ENCODE results near the gene CHST4. TPM values are rescaled to one million over a fixed set of nuclear protein-coding genes. Genes with fewer than 3 reads are reported as not detected.

Gene CHST4
- total RNA-seq, 1 donor from 2014 or later, result under 0.01 TPM

GRCh38 chr16:71585318-71585703 is 59.1 kb downstream of the CHST4 start:
- Histone ChIP-seq H3K4me3 (ENCODE audit: low read depth, low read length) (no peak overlapping the region), H3K36me3 (ENCODE audit: control insufficient read depth, insufficient read depth, low read length) (no peaks in the 10 kb centered on the region), H3K27me3 (ENCODE audit: control insufficient read depth, insufficient read depth, low read length) (no peaks in the 10 kb centered on the region)
- FAIRE-seq (no peak), DNase-seq (ENCODE audit: low read depth) (no peak)
- no peak for TF ChIP-seq CTCF (IDR thresholded peaks at IDR 0.05; ENCODE audit: insufficient read depth, low read length, severe bottlenecking)

Other genes starting within 250 kb of the CHST4 start
- gene CMTR2, start 237.0 kb upstream of the CHST4 start, total RNA-seq, result 37.4 and 42.9 TPM in 2 replicates
- 0.26 and 2.2 TPM in 2 replicates for gene CALB2, start 167.7 kb upstream of the CHST4 start, total RNA-seq
- not detected in 2 replicates for gene TLE7, start 84.4 kb upstream of the CHST4 start, total RNA-seq
- 7.9 and 8.1 TPM in 2 replicates for gene ZNF23, start 64.2 kb upstream of the CHST4 start, total RNA-seq
- 2.6 and 3.2 TPM in 2 replicates for gene ZNF19, start 37.1 kb upstream of the CHST4 start, total RNA-seq
- gene TAT, start 50.7 kb downstream of the CHST4 start, total RNA-seq, result not detected in 2 replicates
- 16.6 and 21.3 TPM in 2 replicates for gene MARVELD3, start 99.8 kb downstream of the CHST4 start, total RNA-seq
- 2.6 and 4.0 TPM in 2 replicates for gene PHLPP2, start 198.3 kb downstream of the CHST4 start, total RNA-seq

All from bronchial epithelial cell (primary cell).